ENCODE results near the gene FOXM1. TPM values are rescaled to one million over a fixed set of nuclear protein-coding genes. Genes with fewer than 3 reads are reported as not detected.
A peak's percentile ranks its signal among the peaks of the same experiment; 100 is the strongest.

Gene FOXM1
- total and polyA plus RNA-seq, 2 of the 13 experiments (the other 11 are each of a cell fraction or from before 2014, with no cell fraction given), result 17.1 to 25.9 TPM

GRCh38 chr12:2812290-2813213 lies 64.4 kb downstream of the FOXM1 start, which contains the start of gene ITFG2 (continued):
- TF ChIP-seq FUBP1 (CRISPR knock-in tag; IDR thresholded peaks at IDR 0.05; ENCODE audit: borderline replicate concordance), result 0 out of 2 replicates have a peak, but pooled peaks have one; percentile 50
- no peak for TF ChIP-seq ZFP62 (CRISPR knock-in tag; IDR thresholded peaks at IDR 0.05)
- peak; percentile 96 for TF ChIP-seq MAX (IDR thresholded peaks at IDR 0.05)
- no peak for TF ChIP-seq ZBTB49 (CRISPR knock-in tag; IDR thresholded peaks at IDR 0.05; ENCODE audit: borderline replicate concordance)
- TF ChIP-seq SMC3 (IDR thresholded peaks at IDR 0.05; ENCODE audit: low read length), result no peak
- TF ChIP-seq RFX1 (IDR thresholded peaks at IDR 0.05), result peak; percentile 97
- peak; percentile 98 for TF ChIP-seq ZZZ3 (CRISPR knock-in tag; IDR thresholded peaks at IDR 0.05; ENCODE audit: borderline replicate concordance)
- 0 out of 2 replicates have a peak, but pooled peaks have one; percentile 49 for TF ChIP-seq REL (CRISPR knock-in tag; conservative IDR thresholded peaks at IDR 0.05)
- TF ChIP-seq YEATS2 (CRISPR knock-in tag; IDR thresholded peaks at IDR 0.05; ENCODE audit: borderline replicate concordance), result peak; percentile 97
- no peak for TF ChIP-seq ZNF644 (CRISPR knock-in tag; IDR thresholded peaks at IDR 0.05; ENCODE audit: low read depth)
- no peak for TF ChIP-seq ZNF740 (CRISPR knock-in tag; IDR thresholded peaks at IDR 0.05)
- TF ChIP-seq TOPORS (CRISPR knock-in tag; IDR thresholded peaks at IDR 0.05), result peak; percentile 86; the same call in 1 of the 2 replicates
- TF ChIP-seq MATR3 (CRISPR knock-in tag; IDR thresholded peaks at IDR 0.05), result no peak
- TF ChIP-seq POGK (CRISPR knock-in tag; conservative IDR thresholded peaks at IDR 0.05), result peak; percentile 96
- TF ChIP-seq TAF15 (IDR thresholded peaks at IDR 0.05; ENCODE audit: low read depth, low read length, poor library complexity, severe bottlenecking), result no peak
- peak; percentile 98 for TF ChIP-seq ARID4A (CRISPR knock-in tag; IDR thresholded peaks at IDR 0.05; ENCODE audit: borderline replicate concordance)
- TF ChIP-seq ZNF672 (CRISPR knock-in tag; IDR thresholded peaks at IDR 0.05), result no peak
